ENCODE data around the gene MRPL52. TPM values are rescaled to one million over a fixed set of nuclear protein-coding genes. Genes with fewer than 3 reads are reported as not detected.

MRPL52 gene
- total and polyA plus RNA-seq, 12 donors = 90.1 to 300 (median 113) TPM

DNA sequence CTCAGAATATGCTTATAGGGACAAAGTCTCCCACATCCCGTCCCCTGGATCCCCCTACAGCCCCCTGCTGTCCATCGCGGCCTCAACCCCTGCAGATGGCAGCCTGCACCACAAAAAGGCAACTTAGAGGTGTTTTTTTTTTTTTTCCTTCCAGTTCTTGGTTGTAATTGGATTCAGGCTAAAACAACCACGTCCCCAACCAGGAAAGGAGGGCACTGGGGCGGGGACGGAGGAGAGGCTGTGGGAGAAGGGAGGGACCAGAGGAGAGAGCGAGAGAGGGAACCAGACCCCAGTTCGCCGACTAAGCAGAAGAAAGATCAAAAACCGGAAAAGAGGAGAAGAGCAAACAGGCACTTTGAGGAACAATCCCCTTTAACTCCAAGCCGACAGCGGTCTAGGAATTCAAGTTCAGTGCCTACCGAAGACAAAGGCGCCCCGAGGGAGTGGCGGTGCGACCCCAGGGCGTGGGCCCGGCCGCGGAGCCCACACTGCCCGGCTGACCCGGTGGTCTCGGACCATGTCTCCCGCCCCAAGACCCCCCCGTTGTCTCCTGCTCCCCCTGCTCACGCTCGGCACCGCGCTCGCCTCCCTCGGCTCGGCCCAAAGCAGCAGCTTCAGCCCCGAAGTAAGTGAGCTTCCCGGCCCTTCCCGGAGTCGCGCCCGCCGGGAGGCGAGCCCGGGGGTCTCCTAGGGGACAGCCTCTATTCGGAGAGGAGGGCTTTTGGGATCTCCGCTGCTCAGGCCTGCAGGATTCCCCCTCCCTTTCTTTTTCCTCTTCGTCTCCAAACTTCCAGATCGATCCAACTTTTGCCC lies 6.8 kb downstream of the MRPL52 start, which contains the start of gene MMP14:
TSS of gene MMP14 (plus strand) at position 285 of the 813 bp plus-strand sequence. CDS start at position 518, 233 bp downstream.
- Histone ChIP-seq H3K9me3 (no peaks in the 10 kb centered on the region), H3K36me3 (peaks cover 0 to 49% (median under 1%) of the 10 kb centered on the region in 9 donors), H3K4me1 (peaks cover 7 to 47% (median 30%) of the 10 kb centered on the region in 9 donors), H3K4me3 (peak within 1 kb of the TSS; percentile 59 to 96 (median 88)), H3K27ac (peak within 1 kb of the TSS; percentile 86 to 98 (median 94)), H3K27me3 (peaks cover 0 to 9% (median 0%) of the 10 kb centered on the region in 7 donors)
- peak; percentile 76 to 77 for DNase-seq
- intact Hi-C loops (cut with DNase I) = loop anchor here in 3 of 10 donors (1.0 to 2.0 kb wide), 3 partner anchors 7 to 16 kb away; partner anchors contain the start of gene MRPL52 (in 1 of the 3)
- TF ChIP-seq, protein P1, sequence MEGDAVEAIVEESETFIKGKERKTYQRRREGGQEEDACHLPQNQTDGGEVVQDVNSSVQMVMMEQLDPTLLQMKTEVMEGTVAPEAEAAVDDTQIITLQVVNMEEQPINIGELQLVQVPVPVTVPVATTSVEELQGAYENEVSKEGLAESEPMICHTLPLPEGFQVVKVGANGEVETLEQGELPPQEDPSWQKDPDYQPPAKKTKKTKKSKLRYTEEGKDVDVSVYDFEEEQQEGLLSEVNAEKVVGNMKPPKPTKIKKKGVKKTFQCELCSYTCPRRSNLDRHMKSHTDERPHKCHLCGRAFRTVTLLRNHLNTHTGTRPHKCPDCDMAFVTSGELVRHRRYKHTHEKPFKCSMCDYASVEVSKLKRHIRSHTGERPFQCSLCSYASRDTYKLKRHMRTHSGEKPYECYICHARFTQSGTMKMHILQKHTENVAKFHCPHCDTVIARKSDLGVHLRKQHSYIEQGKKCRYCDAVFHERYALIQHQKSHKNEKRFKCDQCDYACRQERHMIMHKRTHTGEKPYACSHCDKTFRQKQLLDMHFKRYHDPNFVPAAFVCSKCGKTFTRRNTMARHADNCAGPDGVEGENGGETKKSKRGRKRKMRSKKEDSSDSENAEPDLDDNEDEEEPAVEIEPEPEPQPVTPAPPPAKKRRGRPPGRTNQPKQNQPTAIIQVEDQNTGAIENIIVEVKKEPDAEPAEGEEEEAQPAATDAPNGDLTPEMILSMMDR (IDR thresholded peaks at IDR 0.05) = peak in 8 of 9 donors; percentile 23 to 71 (median 42)
- 1% methylated on average over 46 of the region's 46 CpGs for WGBS, 2 donors
- ATAC-seq = peak; percentile 74 to 88 (median 81)

DNA sequence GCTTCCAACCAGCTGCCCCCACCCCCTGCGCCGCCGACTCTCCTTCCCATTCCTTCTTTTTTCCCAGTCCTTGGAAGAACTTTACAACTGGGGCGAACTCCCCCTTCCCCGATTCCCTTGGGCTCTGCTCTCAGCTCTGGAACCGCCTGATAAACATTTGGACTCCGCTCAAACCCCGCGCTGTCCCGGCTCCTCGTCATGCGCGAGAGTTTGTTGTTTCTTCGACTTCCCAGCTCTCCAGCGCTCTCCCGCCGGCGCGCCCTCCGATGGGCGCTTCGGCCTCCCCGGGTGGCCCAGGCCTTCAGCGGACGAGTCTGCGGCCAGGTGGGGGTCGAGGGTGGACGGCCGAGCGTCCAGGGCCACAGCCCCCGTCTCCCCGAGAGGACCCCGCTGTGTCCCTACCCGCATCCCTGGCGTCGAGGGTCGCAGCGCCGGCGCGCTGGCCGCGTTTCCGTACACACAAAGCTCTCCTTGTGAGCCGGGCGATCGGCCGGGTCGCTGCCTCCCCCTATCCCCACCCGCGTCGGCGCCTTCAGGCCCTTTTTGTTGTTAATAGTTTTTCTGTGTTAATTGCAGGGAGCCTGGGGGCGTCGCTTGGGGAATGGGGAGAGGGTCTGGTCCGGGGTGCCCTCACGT lies 7.5 kb downstream of the MRPL52 start:
- TF ChIP-seq, protein P1 (IDR thresholded peaks at IDR 0.05) = peak in 3 of 9 donors; percentile 12 to 25 (median 24)
- Histone ChIP-seq H3K27me3 (peaks cover 0 to 9% (median 0%) of the 10 kb centered on the region in 7 donors), H3K4me3 (peak overlapping the region; percentile 59 to 96 (median 88)), H3K9me3 (no peaks in the 10 kb centered on the region), H3K27ac (peak overlapping the region; percentile 86 to 98 (median 94)), H3K4me1 (peaks cover 7 to 47% (median 30%) of the 10 kb centered on the region in 9 donors), H3K36me3 (peaks cover 0 to 51% (median 8%) of the 10 kb centered on the region in 9 donors)
- ATAC-seq = peak; percentile 66 to 83 (median 75)
- 1 to 2% methylated on average over 56 to 57 of the region's 57 CpGs for WGBS, 2 donors
- intact Hi-C loops (cut with DNase I) = loop anchor here in 3 of 10 donors (1.0 to 2.0 kb wide), 3 partner anchors 8 to 16 kb away; partner anchors contain the start of gene MRPL52 (in 1 of the 3)
- DNase-seq = peak; percentile 73 to 81

DNA sequence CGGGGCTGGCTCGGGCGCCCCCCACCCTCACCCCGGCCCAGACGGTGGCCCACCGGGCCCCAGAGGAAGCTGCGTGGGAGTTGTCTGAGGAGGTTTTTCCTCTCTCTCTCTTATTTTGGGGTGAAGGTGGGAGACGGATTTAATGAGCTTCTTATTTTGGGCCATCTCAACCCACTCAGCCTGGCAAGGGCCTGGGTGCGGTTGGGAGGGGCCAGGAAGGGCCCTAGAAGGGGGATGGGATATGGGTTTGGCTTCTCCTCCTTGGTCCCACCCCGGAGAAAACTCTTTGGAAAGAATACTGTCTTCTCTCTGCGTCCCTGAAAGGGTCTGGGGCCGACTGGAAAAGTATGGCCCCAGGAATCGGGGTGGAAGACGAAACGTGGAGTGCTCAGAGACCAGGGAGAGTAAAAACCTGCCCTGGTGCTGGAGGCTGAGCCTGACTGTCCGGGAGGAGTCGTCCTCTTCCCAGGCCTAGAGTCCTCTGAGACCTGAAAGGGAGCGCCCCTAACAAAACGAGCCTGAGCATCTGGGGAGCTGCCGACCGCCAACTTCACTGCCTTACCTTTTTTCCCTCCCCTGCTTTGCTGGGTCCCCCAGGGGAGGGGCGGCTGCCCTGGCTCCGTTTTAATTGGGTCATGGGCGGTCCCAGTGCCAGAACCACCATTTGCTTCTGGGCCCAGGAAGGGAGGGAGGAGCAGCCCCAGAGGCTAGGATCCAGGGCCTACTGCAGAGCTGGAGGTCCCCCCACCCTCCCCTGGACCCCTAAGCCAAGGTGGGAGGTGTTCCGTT lies 8.3 kb downstream of the MRPL52 start:
- no peaks in the 10 kb centered on the region for H3K9me3 ChIP-seq
- H3K27ac ChIP-seq = peak overlapping the region; percentile 86 to 98 (median 94)
- H3K4me1 ChIP-seq = peaks cover 7 to 47% (median 30%) of the 10 kb centered on the region in 9 donors
- H3K36me3 ChIP-seq = peaks cover 0 to 51% (median 9%) of the 10 kb centered on the region in 9 donors
- ATAC-seq = peak; percentile 18 to 49 (median 42)
- TF ChIP-seq, protein P1 (IDR thresholded peaks at IDR 0.05) = no peak
- peaks cover 0 to 9% (median 0%) of the 10 kb centered on the region in 7 donors for H3K27me3 ChIP-seq
- WGBS, 2 donors = 23 to 34% methylated on average over 25 of the region's 25 CpGs
- DNase-seq = peak; percentile 45 to 70
- intact Hi-C loops (cut with DNase I) = loop anchor here in 3 of 10 donors (1.0 to 2.0 kb wide), 3 partner anchors 9 to 15 kb away; partner anchors contain the start of gene MRPL52 (in 1 of the 3)
- peak overlapping the region; percentile 59 to 96 (median 88) for H3K4me3 ChIP-seq
